HEK293 (cell line): ENCODE measurements around the gene ACVR2B.

Source experiments
- CTCF ChIA-PET: fragments of 350-600 bp; formaldehyde crosslinking; extraction: SDS; loops from one replicate; lab custom pipeline; 2021; ENCODE audit warnings: antibody characterized with exemption; lab: Yijun Ruan, JAX
- POLR2A ChIA-PET: fragments of 300-600 bp; formaldehyde crosslinking; extraction: SDS; loops from one replicate; lab custom pipeline; 2020; ENCODE audit warnings: antibody characterized with exemption, inconsistent platforms; lab: Yijun Ruan, JAX
- H3K27ac ChIP-seq: fragments of 200-500 bp; sonication (Bioruptor generic); 2 replicates; pipeline ENCODE4 v1.5.1; 2014; ENCODE audit warnings: low read depth, low read length, control low read depth, inconsistent platforms; ENCODE audit errors: extremely low read depth
- H3K36me3 ChIP-seq, 2 experiments: fragments of 200-500 bp in 1 of 2; sonication (Bioruptor generic) in 1 of 2; 1 replicate in 1 of 2; 2 replicates in 1 of 2; pipeline ENCODE4 v1.5.1; 2014 to 2017; ENCODE audit warnings: inconsistent platforms in 2 of 2, low read length in 2 of 2; ENCODE audit not compliant: control insufficient read depth in 2 of 2, insufficient read depth in 1 of 2
- H3K4me1 ChIP-seq: fragments of 200-500 bp; sonication (Bioruptor generic); 2 replicates; pipeline ENCODE4 v1.5.1; 2014; ENCODE audit warnings: mild to moderate bottlenecking, low read length, inconsistent platforms; ENCODE audit not compliant: control insufficient read depth, insufficient read depth
- H3K4me3 ChIP-seq: 2 replicates; pipeline ENCODE4 v1.5.1; 2011; ENCODE audit warnings: low read depth, mild to moderate bottlenecking, control low read depth, low read length, moderate library complexity
- H3K9me3 ChIP-seq: fragments of 200-500 bp; sonication (Bioruptor generic); 2 replicates; pipeline ENCODE4 v1.5.1; 2014; ENCODE audit warnings: low read depth, low read length, inconsistent platforms; ENCODE audit not compliant: control insufficient read depth, insufficient read depth
- BCL6B ChIP-seq: fragments of 450-650 bp; formaldehyde crosslinking; IDR thresholded peaks from 2 replicates; pipeline ENCODE4 v1.5.1; 2017; ENCODE audit warnings: missing biosample characterization, missing genetic modification characterization
- INSM2 ChIP-seq: fragments of 450-650 bp; formaldehyde crosslinking; IDR thresholded peaks from 2 replicates; pipeline ENCODE4 v1.5.1; 2016; ENCODE audit warnings: missing biosample characterization, missing genetic modification characterization
- PRDM4 ChIP-seq: fragments of 450-650 bp; formaldehyde crosslinking; IDR thresholded peaks from 2 replicates; pipeline ENCODE4 v1.5.1; 2017; ENCODE audit warnings: missing biosample characterization, missing genetic modification characterization
- SP7 ChIP-seq: fragments of 450-650 bp; formaldehyde crosslinking; IDR thresholded peaks from 2 replicates; pipeline ENCODE4 v1.5.1; 2016; ENCODE audit warnings: missing biosample characterization, missing genetic modification characterization
- ZBTB20 ChIP-seq: fragments of 450-650 bp; formaldehyde crosslinking; IDR thresholded peaks from 2 replicates; pipeline ENCODE4 v1.5.1; 2016; ENCODE audit warnings: missing biosample characterization, missing genetic modification characterization
- ZBTB7A ChIP-seq: fragments of 450-650 bp; formaldehyde crosslinking; IDR thresholded peaks from 2 replicates; pipeline ENCODE4 v1.5.1; 2016; ENCODE audit warnings: low read depth, missing biosample characterization, missing genetic modification characterization
- ZEB2 ChIP-seq: fragments of 450-650 bp; formaldehyde crosslinking; IDR thresholded peaks from 2 replicates; pipeline ENCODE4 v1.5.1; 2016; ENCODE audit warnings: missing biosample characterization, missing genetic modification characterization
- ZNF133 ChIP-seq: fragments of 450-650 bp; formaldehyde crosslinking; IDR thresholded peaks from 2 replicates; pipeline ENCODE4 v1.5.1; 2016; ENCODE audit warnings: missing biosample characterization, missing genetic modification characterization
- ZNF146 ChIP-seq: fragments of 450-650 bp; formaldehyde crosslinking; IDR thresholded peaks from 2 replicates; pipeline ENCODE4 v1.5.1; 2016; ENCODE audit warnings: missing biosample characterization, missing genetic modification characterization
- ZNF24 ChIP-seq: fragments of 450-650 bp; formaldehyde crosslinking; IDR thresholded peaks from 2 replicates; pipeline ENCODE4 v1.5.1; 2016; ENCODE audit warnings: missing biosample characterization, missing genetic modification characterization
- ZNF311 ChIP-seq: fragments of 450-650 bp; formaldehyde crosslinking; IDR thresholded peaks from 2 replicates; pipeline ENCODE4 v1.5.1; 2017; ENCODE audit warnings: missing biosample characterization, missing genetic modification characterization, borderline replicate concordance
- ZNF366 ChIP-seq: fragments of 450-650 bp; formaldehyde crosslinking; conservative IDR thresholded peaks from 2 replicates; pipeline ENCODE4 v1.5.1; 2016; ENCODE audit warnings: missing biosample characterization, missing genetic modification characterization
- ZNF391 ChIP-seq: fragments of 450-650 bp; formaldehyde crosslinking; IDR thresholded peaks from 2 replicates; pipeline ENCODE4 v1.5.1; 2016; ENCODE audit warnings: low read depth, missing biosample characterization, missing genetic modification characterization, borderline replicate concordance
- ZNF398 ChIP-seq: fragments of 450-650 bp; formaldehyde crosslinking; IDR thresholded peaks from 2 replicates; pipeline ENCODE4 v1.5.1; 2017; ENCODE audit warnings: missing biosample characterization, missing genetic modification characterization
- ZNF433 ChIP-seq: fragments of 450-650 bp; formaldehyde crosslinking; IDR thresholded peaks from 2 replicates; pipeline ENCODE4 v1.5.1; 2016; ENCODE audit warnings: missing biosample characterization, missing genetic modification characterization, low read depth
- ZNF501 ChIP-seq: fragments of 450-650 bp; formaldehyde crosslinking; IDR thresholded peaks from 2 replicates; pipeline ENCODE4 v1.5.1; 2016; ENCODE audit warnings: missing biosample characterization, missing genetic modification characterization
- ZNF555 ChIP-seq: fragments of 450-650 bp; formaldehyde crosslinking; conservative IDR thresholded peaks from 2 replicates; pipeline ENCODE4 v1.5.1; 2017; ENCODE audit warnings: missing biosample characterization, mild to moderate bottlenecking, missing genetic modification characterization, inconsistent platforms
- ZNF596 ChIP-seq: fragments of 450-650 bp; IDR thresholded peaks from 2 replicates; pipeline ENCODE4 v1.5.0; 2018; ENCODE audit warnings: missing biosample characterization, mild to moderate bottlenecking, missing genetic modification characterization, moderate library complexity
- ZNF629 ChIP-seq: fragments of 450-650 bp; formaldehyde crosslinking; IDR thresholded peaks from 2 replicates; pipeline ENCODE4 v1.5.1; 2017; ENCODE audit warnings: missing biosample characterization, missing genetic modification characterization
- ZNF639 ChIP-seq: fragments of 450-650 bp; formaldehyde crosslinking; IDR thresholded peaks from 2 replicates; pipeline ENCODE4 v1.5.1; 2016; ENCODE audit warnings: missing biosample characterization, missing genetic modification characterization
- ZNF658 ChIP-seq: fragments of 450-650 bp; formaldehyde crosslinking; IDR thresholded peaks from 2 replicates; pipeline ENCODE4; 2016; ENCODE audit warnings: missing biosample characterization, missing genetic modification characterization
- ZNF692 ChIP-seq: fragments of 450-650 bp; formaldehyde crosslinking; IDR thresholded peaks from 2 replicates; pipeline ENCODE4 v1.5.1; 2016; ENCODE audit warnings: missing biosample characterization, missing genetic modification characterization
- ZNF76 ChIP-seq: fragments of 450-650 bp; formaldehyde crosslinking; IDR thresholded peaks from 2 replicates; pipeline ENCODE4; 2016; ENCODE audit warnings: low read depth, missing biosample characterization, missing genetic modification characterization, borderline replicate concordance
- ZNF768 ChIP-seq: fragments of 450-650 bp; formaldehyde crosslinking; IDR thresholded peaks from 2 replicates; pipeline ENCODE4 v1.5.1; 2018; ENCODE audit warnings: missing biosample characterization, mild to moderate bottlenecking, missing genetic modification characterization

ACVR2B gene

GRCh38 chr3:38453913-38454177 is 155 bp downstream of the ACVR2B start (continued):
- TF ChIP-seq ZNF692 (tag by site-specific recombination) (no peak), ZNF658 (tag by site-specific recombination) (no peak), ZNF133 (tag by site-specific recombination) (no peak), ZEB2 (tag by site-specific recombination) (no peak), BCL6B (tag by site-specific recombination) (no peak), ZNF639 (tag by site-specific recombination) (no peak)

GRCh38 chr3:38454178-38454883 is 641 bp downstream of the ACVR2B start:
- Histone ChIP-seq H3K9me3 (no peaks in the 10 kb centered on the region), H3K27ac (peak overlapping the region; percentile 95), H3K36me3 (no peaks in the 10 kb centered on the region), H3K4me3 (peak overlapping the region; percentile 77), H3K4me1 (peaks cover 7% of the 10 kb centered on the region)
- POLR2A ChIA-PET: no interaction called here
- CTCF ChIA-PET: interaction anchor here (1.8 kb wide), 1 partner anchor 108 kb away, joined by 6 read pairs; the partner anchor contains the start of gene XYLB
- peak; percentile 57; the same call in 1 of the 2 replicates for TF ChIP-seq ZBTB20 (tag by site-specific recombination)
- no peak for TF ChIP-seq ZNF639 (tag by site-specific recombination)
- no peak for TF ChIP-seq ZNF768 (tag by site-specific recombination)
- no peak for TF ChIP-seq ZNF391 (tag by site-specific recombination)
- 0 out of 2 replicates have a peak, but pooled peaks have one; percentile 37 for TF ChIP-seq ZBTB7A (tag by site-specific recombination)
- no peak for TF ChIP-seq ZNF366 (tag by site-specific recombination)
- no peak for TF ChIP-seq ZNF146
- TF ChIP-seq ZNF311 (tag by site-specific recombination): no peak
- no peak for TF ChIP-seq INSM2 (tag by site-specific recombination)
- no peak for TF ChIP-seq ZNF596 (tag by site-specific recombination)
- TF ChIP-seq ZNF433: no peak
- peak; percentile 71 for TF ChIP-seq ZNF76
- TF ChIP-seq SP7 (tag by site-specific recombination): no peak
- 0 out of 2 replicates have a peak, but pooled peaks have one; percentile 26 for TF ChIP-seq ZNF398 (tag by site-specific recombination)
- TF ChIP-seq PRDM4: no peak
- no peak for TF ChIP-seq ZNF629 (tag by site-specific recombination)
- TF ChIP-seq ZNF555 (tag by site-specific recombination): no peak
- TF ChIP-seq ZNF501: no peak
- TF ChIP-seq ZNF24 (tag by site-specific recombination): no peak
